Measurements from ENCODE around the gene NDFIP2.

GRCh38 chr13:79533781-79534400, 52.9 kb downstream of the NDFIP2 start:
- no peak for TF ChIP-seq CTCF (optimal IDR thresholded peaks at IDR 0.05 in 1 of 3, IDR thresholded peaks at IDR 0.05 in 1 of 3, conservative IDR thresholded peaks at IDR 0.05 in 1 of 3; ENCODE audit: extremely low read depth in 1 of 3, insufficient read depth in 2 of 3, low read length in 3 of 3)
- no peak for TF ChIP-seq EZH2 (IDR thresholded peaks at IDR 0.05; ENCODE audit: low read length)
